Measurements from ENCODE around the gene STK17A.

Gene STK17A

GRCh38 chr7:43616977-43617376 lies 34.1 kb downstream of the STK17A start:
- Histone ChIP-seq H3K4me2 (ENCODE audit: low read depth, low read length, poor library complexity, severe bottlenecking) (no peak overlapping the region), H3K79me2 (ENCODE audit: insufficient read depth, low read length) (peaks cover 64% of the 10 kb centered on the region; the same call in 1 of the 2 replicates), H2AFZ (ENCODE audit: low read length) (no peak overlapping the region), H3K9me2 (replicated peaks; ENCODE audit: low read depth, low read length) (no peaks in the 10 kb centered on the region), H3K4me1 (ENCODE audit: insufficient read depth, low read length, poor library complexity, severe bottlenecking) (peaks cover 4% of the 10 kb centered on the region), H3F3A (ENCODE audit: low read depth) (no peaks in the 10 kb centered on the region), H3K36me3 (ENCODE audit: insufficient read depth, low read length) (peaks cover 84% of the 10 kb centered on the region), H3K27me3 (ENCODE audit: insufficient read depth, low read length, poor library complexity, severe bottlenecking) (no peaks in the 10 kb centered on the region), H3K4me3 (ENCODE audit: low read length, poor library complexity, severe bottlenecking) (no peak overlapping the region), H3K9ac (ENCODE audit: low read depth, low read length, poor library complexity, severe bottlenecking) (no peak overlapping the region), H3K9me3 (ENCODE audit: insufficient read depth, low read depth, low read length) (no peaks in the 10 kb centered on the region), H4K20me1 (ENCODE audit: insufficient read depth, low read length, poor library complexity, severe bottlenecking) (peaks cover 28% of the 10 kb centered on the region)
- TF ChIP-seq CTCF (conservative IDR thresholded peaks at IDR 0.05; ENCODE audit: low read length), result no peak
- no peak for TF ChIP-seq EZH2phosphoT487 (IDR thresholded peaks at IDR 0.05; ENCODE audit: borderline replicate concordance)

GRCh38 chr7:43618073-43618472 lies 35.2 kb downstream of the STK17A start:
- H4K20me1 ChIP-seq (ENCODE audit: insufficient read depth, low read length, poor library complexity, severe bottlenecking), result peaks cover 26% of the 10 kb centered on the region
- H3K4me3 ChIP-seq (ENCODE audit: low read length, poor library complexity, severe bottlenecking), result no peak overlapping the region
- no peaks in the 10 kb centered on the region for H3F3A ChIP-seq (ENCODE audit: low read depth)
- H3K79me2 ChIP-seq (ENCODE audit: insufficient read depth, low read length), result peaks cover 59% of the 10 kb centered on the region; the same call in 1 of the 2 replicates
- TF ChIP-seq CTCF (conservative IDR thresholded peaks at IDR 0.05; ENCODE audit: low read length), result no peak
- TF ChIP-seq EZH2phosphoT487 (IDR thresholded peaks at IDR 0.05; ENCODE audit: borderline replicate concordance), result no peak
- no peak overlapping the region for H3K4me2 ChIP-seq (ENCODE audit: low read depth, low read length, poor library complexity, severe bottlenecking)
- H3K27me3 ChIP-seq (ENCODE audit: insufficient read depth, low read length, poor library complexity, severe bottlenecking), result no peaks in the 10 kb centered on the region
- peaks cover 4% of the 10 kb centered on the region for H3K4me1 ChIP-seq (ENCODE audit: insufficient read depth, low read length, poor library complexity, severe bottlenecking)
- H3K9ac ChIP-seq (ENCODE audit: low read depth, low read length, poor library complexity, severe bottlenecking), result no peak overlapping the region
- H2AFZ ChIP-seq (ENCODE audit: low read length), result no peak overlapping the region
- H3K36me3 ChIP-seq (ENCODE audit: insufficient read depth, low read length), result peaks cover 78% of the 10 kb centered on the region; the same call in 1 of the 2 replicates
- no peaks in the 10 kb centered on the region for H3K9me2 ChIP-seq (replicated peaks; ENCODE audit: low read depth, low read length)
- H3K9me3 ChIP-seq (ENCODE audit: insufficient read depth, low read depth, low read length), result no peaks in the 10 kb centered on the region

- no peaks in the 10 kb centered on the region for H3K27me3 ChIP-seq (ENCODE audit: insufficient read depth, low read length, poor library complexity, severe bottlenecking)
- H2AFZ ChIP-seq (ENCODE audit: low read length), result no peak overlapping the region
- no peak overlapping the region for H3K9ac ChIP-seq (ENCODE audit: low read depth, low read length, poor library complexity, severe bottlenecking)
- TF ChIP-seq EZH2phosphoT487 (IDR thresholded peaks at IDR 0.05; ENCODE audit: borderline replicate concordance), result no peak
- no peak for TF ChIP-seq CTCF (conservative IDR thresholded peaks at IDR 0.05; ENCODE audit: low read length)
- peaks cover 83% of the 10 kb centered on the region for H3K36me3 ChIP-seq (ENCODE audit: insufficient read depth, low read length)
- H3K79me2 ChIP-seq (ENCODE audit: insufficient read depth, low read length), result peaks cover 49% of the 10 kb centered on the region; the same call in 1 of the 2 replicates
- no peaks in the 10 kb centered on the region for H3F3A ChIP-seq (ENCODE audit: low read depth)
- no peaks in the 10 kb centered on the region for H3K9me3 ChIP-seq (ENCODE audit: insufficient read depth, low read depth, low read length)
- H3K4me2 ChIP-seq (ENCODE audit: low read depth, low read length, poor library complexity, severe bottlenecking), result no peak overlapping the region
- peaks cover 16% of the 10 kb centered on the region for H4K20me1 ChIP-seq (ENCODE audit: insufficient read depth, low read length, poor library complexity, severe bottlenecking)
- H3K9me2 ChIP-seq (replicated peaks; ENCODE audit: low read depth, low read length), result no peaks in the 10 kb centered on the region
- no peak overlapping the region for H3K4me3 ChIP-seq (ENCODE audit: low read length, poor library complexity, severe bottlenecking)
- H3K4me1 ChIP-seq (ENCODE audit: insufficient read depth, low read length, poor library complexity, severe bottlenecking), result peaks cover 4% of the 10 kb centered on the region
Measured at GRCh38 chr7:43619213-43620012, 36.5 kb downstream of the STK17A start.
